WTC11 (cell line): Measurements from ENCODE around the gene PTPRF. TPM values are rescaled to one million over a fixed set of nuclear protein-coding genes. Genes with fewer than 3 reads are reported as not detected.

Source experiments
- ATAC-seq: fragments of 200-7000 bp; cut with Tn5 transposase; 2 replicates; pipeline ENCODE4 v1.10.0; 2021; ENCODE audit warnings: mild to moderate bottlenecking, moderate library complexity
- CTCF ChIA-PET: fragments of 300-600 bp; sonication (Branson Sonifier 250); formaldehyde crosslinking; loops from one replicate; lab custom pipeline; 2021; ENCODE audit warnings: antibody characterized with exemption; lab: Charles Lee
- POLR2A ChIA-PET: fragments of 350-600 bp; sonication (Branson Sonifier 250); formaldehyde crosslinking; loops from one replicate; lab custom pipeline; 2021; ENCODE audit warnings: antibody characterized with exemption; lab: Charles Lee
- DNase-seq: peaks from one replicate; pipeline ENCODE4 v3.0.0; 2021; ENCODE audit warnings: low spot score
- H3K27ac Mint-ChIP-seq: 2 replicates; pipeline ENCODE4 v1.8.0; 2021; ENCODE audit warnings: mixed read lengths
- H3K27me3 Mint-ChIP-seq: 2 replicates; pipeline ENCODE4 v1.8.0; 2021; ENCODE audit warnings: low read depth, mild to moderate bottlenecking, moderate library complexity, mixed read lengths
- H3K36me3 Mint-ChIP-seq: 2 replicates; pipeline ENCODE4 v1.8.0; 2021; ENCODE audit warnings: mixed read lengths
- H3K4me1 Mint-ChIP-seq: 2 replicates; pipeline ENCODE4 v1.8.0; 2022; ENCODE audit warnings: mixed read lengths
- H3K4me3 Mint-ChIP-seq: 2 replicates; pipeline ENCODE4 v1.8.0; 2021; ENCODE audit warnings: mild to moderate bottlenecking, moderate library complexity, mixed read lengths
- H3K9me3 Mint-ChIP-seq: 2 replicates; pipeline ENCODE4 v1.8.0; 2021; ENCODE audit warnings: mixed read lengths
- CDX4 ChIP-seq: fragments of 250-450 bp; sonication (Bioruptor Pico); IDR thresholded peaks from 2 replicates; pipeline ENCODE4 v1.9.0; 2021; ENCODE audit warnings: moderate library complexity, mild to moderate bottlenecking, inconsistent platforms, borderline replicate concordance
- ESRRA ChIP-seq: sonication (generic); formaldehyde crosslinking; IDR thresholded peaks from 2 replicates; pipeline ENCODE4 v1.8.1; 2022; ENCODE audit warnings: mild to moderate bottlenecking, missing genetic modification reagents, borderline replicate concordance
- GTF2I ChIP-seq: fragments of 250-450 bp; sonication (Bioruptor Pico); conservative IDR thresholded peaks from 2 replicates; pipeline ENCODE4 v1.4.0; 2021; ENCODE audit warnings: mild to moderate bottlenecking
- IRF1 ChIP-seq: sonication (generic); formaldehyde crosslinking; IDR thresholded peaks from 2 replicates; pipeline ENCODE4 v1.8.0; 2023; ENCODE audit warnings: missing genetic modification reagents
- KAT7 ChIP-seq: sonication (generic); formaldehyde crosslinking; IDR thresholded peaks from 2 replicates; pipeline ENCODE4 v1.8.1; 2023; ENCODE audit warnings: missing genetic modification reagents, mild to moderate bottlenecking, borderline replicate concordance
- MXD4 ChIP-seq: fragments of 250-450 bp; sonication (Bioruptor Pico); IDR thresholded peaks from 2 replicates; pipeline ENCODE4 v1.8.0; 2021; ENCODE audit warnings: mild to moderate bottlenecking, moderate library complexity, borderline replicate concordance
- NFATC4 ChIP-seq: fragments of 250-450 bp; sonication (Bioruptor Pico); IDR thresholded peaks from 2 replicates; pipeline ENCODE4 v1.9.0; 2021; ENCODE audit warnings: mild to moderate bottlenecking
- NFE2L1 ChIP-seq: sonication (generic); formaldehyde crosslinking; IDR thresholded peaks from 2 replicates; pipeline ENCODE4 v1.8.1; 2023; ENCODE audit warnings: missing genetic modification reagents
- NR1H2 ChIP-seq: sonication (generic); formaldehyde crosslinking; IDR thresholded peaks from 2 replicates; pipeline ENCODE4 v1.9.0; 2021; ENCODE audit warnings: mild to moderate bottlenecking, moderate library complexity, missing genetic modification reagents
- NR3C1 ChIP-seq: sonication (generic); formaldehyde crosslinking; conservative IDR thresholded peaks from 2 replicates; pipeline ENCODE4 v1.8.1; 2023; ENCODE audit warnings: low read depth, mild to moderate bottlenecking, missing genetic modification reagents
- OVOL2 ChIP-seq: fragments of 250-450 bp; sonication (Bioruptor Pico); IDR thresholded peaks from 2 replicates; pipeline ENCODE4 v1.9.0; 2021; ENCODE audit warnings: mild to moderate bottlenecking, borderline replicate concordance
- ZBTB21 ChIP-seq: sonication (generic); formaldehyde crosslinking; IDR thresholded peaks from 2 replicates; pipeline ENCODE4 v1.8.1; 2023; ENCODE audit warnings: mild to moderate bottlenecking, missing genetic modification reagents, borderline replicate concordance
- ZNF232 ChIP-seq: sonication (generic); formaldehyde crosslinking; IDR thresholded peaks from 2 replicates; pipeline ENCODE4 v1.8.0; 2022; ENCODE audit warnings: mild to moderate bottlenecking, missing genetic modification reagents
- ZNF396 ChIP-seq: fragments of 250-450 bp; sonication (Bioruptor Pico); IDR thresholded peaks from 2 replicates; pipeline ENCODE4 v1.8.0; 2021; ENCODE audit warnings: mild to moderate bottlenecking, moderate library complexity, borderline replicate concordance
- total RNA-seq: library from RNA; stranded (reverse); gene quantifications from 3 replicates; pipeline ENCODE4 v1.2.3, GENCODE V29; 2021
- TF ChIP-seq, protein P1 (sequence below): fragments of 250-450 bp; sonication (Bioruptor Pico); IDR thresholded peaks from 2 replicates; pipeline ENCODE4 v1.9.0; 2021; ENCODE audit warnings: mild to moderate bottlenecking
- TF ChIP-seq, protein P2 (sequence below): sonication (generic); formaldehyde crosslinking; IDR thresholded peaks from 2 replicates; pipeline ENCODE4 v1.8.1; 2022; ENCODE audit warnings: mild to moderate bottlenecking, missing genetic modification reagents, moderate library complexity, borderline replicate concordance
- TF ChIP-seq, protein P3 (sequence below): fragments of 250-450 bp; sonication (Bioruptor Pico); IDR thresholded peaks from 2 replicates; pipeline ENCODE4 v1.9.0; 2021; ENCODE audit warnings: mild to moderate bottlenecking

The PTPRF gene
- total RNA-seq, 1 experiment from 2014 or later = 248 TPM

DNA sequence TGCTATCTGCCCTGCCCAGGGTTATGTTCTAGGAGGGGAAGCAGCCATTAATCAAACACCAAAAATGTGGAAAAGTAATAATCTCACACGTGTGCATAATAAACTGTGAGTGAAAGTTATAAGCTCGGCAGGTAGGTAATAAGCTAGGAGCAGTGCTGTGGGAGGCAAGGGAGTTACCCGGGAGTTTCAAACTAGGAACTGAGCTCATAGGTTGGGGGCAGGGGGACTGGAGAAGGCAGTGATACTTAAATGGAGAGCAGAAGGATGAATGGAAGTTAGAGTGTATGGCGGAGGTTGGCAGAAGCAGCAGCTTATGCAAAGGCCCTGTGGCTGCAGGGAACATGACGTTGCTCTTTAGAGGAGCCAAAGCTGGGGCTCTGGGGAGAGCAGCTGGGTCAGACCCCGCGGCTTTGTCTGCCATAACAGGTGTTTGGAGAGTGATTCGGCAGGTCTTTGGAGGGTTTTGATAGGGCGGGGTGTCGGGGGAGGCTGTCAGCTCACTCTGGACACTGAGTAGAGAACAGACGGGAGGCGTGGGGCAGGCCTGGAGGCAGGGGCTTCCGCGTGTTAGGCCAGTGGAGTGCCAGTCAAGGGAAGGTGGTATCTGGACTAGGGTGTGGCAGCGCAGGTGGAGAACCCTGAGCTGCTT lies 20.0 kb downstream of the PTPRF start:
- POLR2A ChIA-PET = interaction anchor here (0.5 to 3.5 kb wide), 14 partner anchors 8 to 192 kb away, joined by 3 to 24 read pairs (median 5); partner anchors contain the start of genes CDC20, HYI, KDM4A and PTPRF
- DNase-seq = no peak
- peaks cover 21% of the 10 kb centered on the region for H3K36me3 Mint-ChIP-seq

GRCh38 chr1:43551396-43551888 lies 20.8 kb downstream of the PTPRF start:
- ChIA-PET POLR2A (interaction anchor here (1.2 to 3.5 kb wide), 5 partner anchors 7 to 99 kb away, joined by 3 to 24 read pairs (median 12); partner anchors contain the start of genes KDM4A and PTPRF), CTCF (interaction anchor here (1.5 to 4.7 kb wide), 4 partner anchors 13 to 383 kb away, joined by 3 to 23 read pairs (median 10); partner anchors contain the start of genes ARTN and PTPRF)
- Mint-ChIP-seq H3K27me3 (no peaks in the 10 kb centered on the region), H3K4me1 (peaks cover 70% of the 10 kb centered on the region), H3K9me3 (no peaks in the 10 kb centered on the region), H3K4me3 (peak overlapping the region; percentile 78; the same call in 1 of the 2 replicates), H3K27ac (peak overlapping the region; percentile 100), H3K36me3 (peaks cover 28% of the 10 kb centered on the region)
- ATAC-seq (no peak), DNase-seq (no peak)
- no peak for TF ChIP-seq NR3C1 (CRISPR knock-in tag)
- TF ChIP-seq MXD4 (CRISPR knock-in tag) = no peak
- no peak for TF ChIP-seq ZNF232 (CRISPR knock-in tag)
- TF ChIP-seq ESRRA = no peak
- TF ChIP-seq NR1H2 (CRISPR knock-in tag) = no peak
- no peak for TF ChIP-seq ZBTB21 (CRISPR knock-in tag)
- no peak for TF ChIP-seq ZNF396 (CRISPR knock-in tag)
- TF ChIP-seq, protein P1, sequence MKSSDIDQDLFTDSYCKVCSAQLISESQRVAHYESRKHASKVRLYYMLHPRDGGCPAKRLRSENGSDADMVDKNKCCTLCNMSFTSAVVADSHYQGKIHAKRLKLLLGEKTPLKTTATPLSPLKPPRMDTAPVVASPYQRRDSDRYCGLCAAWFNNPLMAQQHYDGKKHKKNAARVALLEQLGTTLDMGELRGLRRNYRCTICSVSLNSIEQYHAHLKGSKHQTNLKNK (CRISPR knock-in tag) = no peak
- TF ChIP-seq, protein P2, sequence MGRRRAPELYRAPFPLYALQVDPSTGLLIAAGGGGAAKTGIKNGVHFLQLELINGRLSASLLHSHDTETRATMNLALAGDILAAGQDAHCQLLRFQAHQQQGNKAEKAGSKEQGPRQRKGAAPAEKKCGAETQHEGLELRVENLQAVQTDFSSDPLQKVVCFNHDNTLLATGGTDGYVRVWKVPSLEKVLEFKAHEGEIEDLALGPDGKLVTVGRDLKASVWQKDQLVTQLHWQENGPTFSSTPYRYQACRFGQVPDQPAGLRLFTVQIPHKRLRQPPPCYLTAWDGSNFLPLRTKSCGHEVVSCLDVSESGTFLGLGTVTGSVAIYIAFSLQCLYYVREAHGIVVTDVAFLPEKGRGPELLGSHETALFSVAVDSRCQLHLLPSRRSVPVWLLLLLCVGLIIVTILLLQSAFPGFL (CRISPR knock-in tag) = no peak
- no peak for TF ChIP-seq NFE2L1 (CRISPR knock-in tag)
- TF ChIP-seq KAT7 (CRISPR knock-in tag) = no peak
- no peak for TF ChIP-seq OVOL2 (CRISPR knock-in tag)
- TF ChIP-seq IRF1 (CRISPR knock-in tag) = no peak

More for the DNA sequence above, 20.0 kb downstream of the PTPRF start:
- H3K4me3 Mint-ChIP-seq = peak overlapping the region; percentile 78
- peaks cover 76% of the 10 kb centered on the region for H3K4me1 Mint-ChIP-seq
- ATAC-seq = no peak
- no peaks in the 10 kb centered on the region for H3K9me3 Mint-ChIP-seq
- H3K27me3 Mint-ChIP-seq = no peaks in the 10 kb centered on the region
- no peak for TF ChIP-seq CDX4 (CRISPR knock-in tag)
- TF ChIP-seq, protein P3, sequence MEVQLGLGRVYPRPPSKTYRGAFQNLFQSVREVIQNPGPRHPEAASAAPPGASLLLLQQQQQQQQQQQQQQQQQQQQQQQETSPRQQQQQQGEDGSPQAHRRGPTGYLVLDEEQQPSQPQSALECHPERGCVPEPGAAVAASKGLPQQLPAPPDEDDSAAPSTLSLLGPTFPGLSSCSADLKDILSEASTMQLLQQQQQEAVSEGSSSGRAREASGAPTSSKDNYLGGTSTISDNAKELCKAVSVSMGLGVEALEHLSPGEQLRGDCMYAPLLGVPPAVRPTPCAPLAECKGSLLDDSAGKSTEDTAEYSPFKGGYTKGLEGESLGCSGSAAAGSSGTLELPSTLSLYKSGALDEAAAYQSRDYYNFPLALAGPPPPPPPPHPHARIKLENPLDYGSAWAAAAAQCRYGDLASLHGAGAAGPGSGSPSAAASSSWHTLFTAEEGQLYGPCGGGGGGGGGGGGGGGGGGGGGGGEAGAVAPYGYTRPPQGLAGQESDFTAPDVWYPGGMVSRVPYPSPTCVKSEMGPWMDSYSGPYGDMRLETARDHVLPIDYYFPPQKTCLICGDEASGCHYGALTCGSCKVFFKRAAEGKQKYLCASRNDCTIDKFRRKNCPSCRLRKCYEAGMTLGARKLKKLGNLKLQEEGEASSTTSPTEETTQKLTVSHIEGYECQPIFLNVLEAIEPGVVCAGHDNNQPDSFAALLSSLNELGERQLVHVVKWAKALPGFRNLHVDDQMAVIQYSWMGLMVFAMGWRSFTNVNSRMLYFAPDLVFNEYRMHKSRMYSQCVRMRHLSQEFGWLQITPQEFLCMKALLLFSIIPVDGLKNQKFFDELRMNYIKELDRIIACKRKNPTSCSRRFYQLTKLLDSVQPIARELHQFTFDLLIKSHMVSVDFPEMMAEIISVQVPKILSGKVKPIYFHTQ = 0 out of 2 replicates have a peak, but pooled peaks have one; percentile 50
- TF ChIP-seq NFATC4 = 0 out of 2 replicates have a peak, but pooled peaks have one; percentile 24
- TF ChIP-seq GTF2I (CRISPR knock-in tag) = peak; percentile 89
- CTCF ChIA-PET = interaction anchor here (0.6 to 4.7 kb wide), 9 partner anchors 13 to 950 kb away, joined by 3 to 23 read pairs (median 4); partner anchors contain the start of genes ARTN, CCDC24, KDM4A and PTPRF
- H3K27ac Mint-ChIP-seq = peak overlapping the region; percentile 100
